Spinal cord (tissue), 10 donors: Measurements from ENCODE around the gene MEX3A. TPM values are rescaled to one million over a fixed set of nuclear protein-coding genes. Genes with fewer than 3 reads are reported as not detected.

Source experiments
- DNase-seq, 6 donors: peaks; one replicate each; pipeline versions ENCODE4 v3.0.0 to v3.0.0-alpha.2; 2013 to 2015; ENCODE audit warnings: low spot score in 6 of 6, low read depth in 4 of 6
- H3K27ac ChIP-seq: one replicate; pipeline ENCODE4 v1.5.1; 2013; ENCODE audit warnings: low read depth, low read length, control low read depth
- H3K27me3 ChIP-seq: one replicate; pipeline ENCODE4 v1.6.1; 2013; ENCODE audit warnings: low read length; ENCODE audit not compliant: control insufficient read depth, insufficient read depth
- H3K36me3 ChIP-seq: one replicate; pipeline ENCODE4 v1.6.1; 2013; ENCODE audit warnings: low read length; ENCODE audit not compliant: control insufficient read depth, insufficient read depth
- H3K4me1 ChIP-seq: one replicate; pipeline ENCODE4 v1.6.1; 2013; ENCODE audit warnings: low read length; ENCODE audit not compliant: control insufficient read depth, insufficient read depth
- H3K4me3 ChIP-seq: one replicate; pipeline ENCODE4 v1.5.1; 2013; ENCODE audit warnings: low read depth, low read length, control low read depth
- H3K9me3 ChIP-seq: one replicate; pipeline ENCODE4 v1.6.1; 2013; ENCODE audit warnings: low read length; ENCODE audit not compliant: control insufficient read depth, insufficient read depth
- WGBS: methylation state at CpG from one replicate; pipeline ENCODE4 v1.1.5; 2013; ENCODE audit warnings: missing lambda C conversion rate; ENCODE audit not compliant: insufficient coverage; 5-methylcytosine and 5-hydroxymethylcytosine counted together
- polyA plus RNA-seq, 2 donors: library from polyadenylated mRNA; unstranded; fragments of 120-200 nt; gene quantifications; one replicate each; pipeline ENCODE4 v1.2.1, GENCODE V29; 2013; ENCODE audit not compliant: insufficient read length in 2 of 2
- total RNA-seq, 2 donors: library from RNA; depleted of rRNA in 1 of 2; stranded (reverse); fragments of 120-200 nt in 1 of 2; fragments of >200 nt in 1 of 2; gene quantifications; one replicate each; pipeline versions ENCODE4 v1.2.3 to v1.2.4, GENCODE V29; 2013 to 2014
- donor health status: healthy.

Gene MEX3A
- total and polyA plus RNA-seq, 4 donors: 5.8 to 39.3 (median 23.7) TPM

DNA sequence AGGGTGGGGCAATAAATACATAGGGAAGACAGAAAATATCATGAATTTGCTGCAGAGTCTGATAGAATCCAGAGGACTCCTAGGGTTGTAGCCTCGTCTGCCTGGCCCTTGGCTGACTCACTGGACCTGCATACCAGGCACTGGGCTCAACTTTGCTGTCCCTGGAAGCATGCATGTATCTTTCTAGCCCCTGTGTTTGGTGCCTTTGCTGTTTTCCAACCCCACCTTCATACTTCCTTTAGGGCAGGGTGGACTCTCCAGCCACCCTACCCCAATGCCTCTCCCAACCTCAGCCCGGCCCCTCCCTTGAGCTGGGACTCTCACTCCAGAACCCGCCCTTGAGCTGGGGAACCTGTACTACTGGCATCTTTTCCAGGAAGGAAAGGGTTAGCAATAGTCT lies 20.1 kb downstream of the MEX3A start:
- Histone ChIP-seq H3K27me3 (no peaks in the 10 kb centered on the region), H3K4me1 (peaks cover 6% of the 10 kb centered on the region), H3K36me3 (peaks cover 13% of the 10 kb centered on the region), H3K9me3 (no peaks in the 10 kb centered on the region), H3K27ac (no peak overlapping the region), H3K4me3 (no peak overlapping the region)
- 100% methylated on average over 1 of the region's 3 CpGs for WGBS
- DNase-seq: no peak

DNA sequence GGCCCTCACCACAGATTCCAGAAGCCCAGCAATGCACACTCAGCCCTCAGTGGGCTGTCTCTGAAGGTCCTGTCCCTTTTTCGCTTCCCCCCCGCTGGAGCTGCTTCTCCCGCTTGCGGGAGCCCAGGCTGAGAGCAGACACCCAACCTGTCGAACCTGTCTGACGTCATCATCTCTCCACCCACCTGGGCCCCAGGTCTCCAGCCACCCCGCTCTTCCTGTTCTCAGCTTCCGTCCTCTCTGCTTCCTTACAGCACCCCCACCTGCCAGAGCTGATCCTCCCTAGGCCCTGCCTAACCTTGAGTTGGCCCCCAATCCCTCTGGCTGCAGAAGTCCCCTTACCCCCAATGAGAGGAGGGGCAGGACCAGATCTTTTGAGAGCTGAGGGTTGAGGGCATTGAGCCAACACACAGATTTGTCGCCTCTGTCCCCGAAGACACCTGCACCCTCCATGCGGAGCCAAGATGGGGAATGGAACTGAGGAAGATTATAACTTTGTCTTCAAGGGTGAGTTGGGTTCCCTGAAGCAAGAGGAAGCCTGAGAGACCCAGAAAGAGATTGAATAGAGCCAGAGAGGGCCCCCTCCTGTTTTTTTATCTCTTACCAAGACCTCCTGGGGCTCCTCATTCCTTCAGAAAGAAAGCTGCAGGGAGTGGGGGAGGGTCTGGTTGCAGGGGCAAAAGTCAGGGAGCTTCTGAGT lies 21.2 kb downstream of the MEX3A start, which contains the start of gene RAB25:
Gene RAB25, plus strand, starts transcription at position 224 of the 700 bp plus-strand sequence. Its CDS starts 241 bp downstream, at position 465.
- whole genome bisulfite sequencing: 35% methylated on average over 10 of the region's 11 CpGs
- DNase-seq: no peak
- Histone ChIP-seq H3K9me3 (no peaks in the 10 kb centered on the region), H3K4me3 (no peak within 1 kb of the TSS), H3K27me3 (no peaks in the 10 kb centered on the region), H3K27ac (no peak within 1 kb of the TSS), H3K4me1 (peaks cover 8% of the 10 kb centered on the region), H3K36me3 (peaks cover 13% of the 10 kb centered on the region)

DNA sequence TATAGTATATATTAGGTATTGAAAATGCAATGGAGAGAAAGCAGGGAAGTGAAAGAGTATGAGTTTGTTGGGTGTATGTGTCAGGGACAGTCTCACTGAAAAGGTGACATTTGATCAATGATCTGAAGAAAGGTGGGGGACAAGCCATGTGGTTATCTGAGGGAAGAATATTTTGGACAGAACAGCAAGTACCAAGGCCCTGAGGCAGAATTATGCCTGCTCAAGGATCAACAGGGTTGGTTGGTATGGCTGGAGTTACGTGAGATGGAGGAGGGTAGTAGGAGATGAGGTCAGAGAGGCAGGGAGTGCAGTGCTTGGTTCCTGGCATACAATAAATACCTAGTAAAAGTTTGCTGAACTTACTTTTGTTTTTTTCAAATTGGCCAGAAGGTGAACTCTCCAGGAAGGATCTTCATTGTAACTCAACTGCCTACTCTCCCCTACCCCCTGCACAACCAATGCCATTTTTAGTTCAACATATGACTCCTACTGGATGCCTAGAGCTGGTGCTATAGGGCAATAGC lies 25.9 kb downstream of the MEX3A start:
- Histone ChIP-seq H3K36me3 (peaks cover 18% of the 10 kb centered on the region), H3K27me3 (no peaks in the 10 kb centered on the region), H3K27ac (no peak overlapping the region), H3K4me3 (no peak overlapping the region), H3K4me1 (peaks cover 22% of the 10 kb centered on the region), H3K9me3 (no peaks in the 10 kb centered on the region)
- DNase-seq: no peak
- WGBS: 100% methylated on average over 1 of the region's 1 CpG

DNA sequence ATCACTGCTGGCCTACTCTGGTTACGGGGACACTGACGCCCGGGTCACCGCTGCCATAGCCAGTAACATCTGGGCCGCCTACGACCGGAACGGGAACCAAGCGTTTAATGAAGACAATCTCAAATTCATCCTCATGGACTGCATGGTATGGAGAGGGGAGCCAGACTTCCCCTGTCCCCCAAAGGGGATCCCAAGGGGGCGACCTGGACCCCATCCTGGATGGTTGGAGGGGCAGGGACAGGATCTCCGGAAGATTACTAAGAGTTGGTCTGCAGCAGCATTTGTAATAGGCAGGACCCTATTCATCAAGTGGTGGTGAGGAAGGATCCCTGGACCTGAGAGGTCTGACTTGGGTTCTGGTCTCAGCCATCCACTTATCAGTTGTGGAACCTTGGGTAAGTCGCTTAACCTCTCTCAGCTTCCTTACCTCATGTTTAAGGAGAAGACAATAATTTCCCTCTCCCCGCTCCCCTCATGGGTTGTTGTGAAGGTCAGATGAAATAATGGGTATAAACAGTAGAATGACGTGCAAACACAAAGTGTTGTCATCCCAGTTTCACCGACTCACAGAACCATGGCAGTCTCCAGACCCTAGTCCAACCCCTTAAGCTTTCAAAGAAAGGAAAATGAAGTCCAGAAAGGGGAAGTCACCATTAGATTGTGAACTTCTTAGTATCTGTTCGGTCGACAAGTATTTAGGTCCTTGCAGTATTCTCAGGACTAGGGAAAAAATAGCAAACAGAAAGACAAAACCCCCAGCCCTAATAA lies 26.8 kb downstream of the MEX3A start:
- WGBS: 24% methylated on average over 7 of the region's 17 CpGs
- H3K27me3 ChIP-seq: no peaks in the 10 kb centered on the region
- DNase-seq: no peak
- H3K9me3 ChIP-seq: no peaks in the 10 kb centered on the region
- peaks cover 22% of the 10 kb centered on the region for H3K4me1 ChIP-seq
- H3K27ac ChIP-seq: peak overlapping the region; percentile 98
- peaks cover 28% of the 10 kb centered on the region for H3K36me3 ChIP-seq
- H3K4me3 ChIP-seq: peak overlapping the region; percentile 100

DNA sequence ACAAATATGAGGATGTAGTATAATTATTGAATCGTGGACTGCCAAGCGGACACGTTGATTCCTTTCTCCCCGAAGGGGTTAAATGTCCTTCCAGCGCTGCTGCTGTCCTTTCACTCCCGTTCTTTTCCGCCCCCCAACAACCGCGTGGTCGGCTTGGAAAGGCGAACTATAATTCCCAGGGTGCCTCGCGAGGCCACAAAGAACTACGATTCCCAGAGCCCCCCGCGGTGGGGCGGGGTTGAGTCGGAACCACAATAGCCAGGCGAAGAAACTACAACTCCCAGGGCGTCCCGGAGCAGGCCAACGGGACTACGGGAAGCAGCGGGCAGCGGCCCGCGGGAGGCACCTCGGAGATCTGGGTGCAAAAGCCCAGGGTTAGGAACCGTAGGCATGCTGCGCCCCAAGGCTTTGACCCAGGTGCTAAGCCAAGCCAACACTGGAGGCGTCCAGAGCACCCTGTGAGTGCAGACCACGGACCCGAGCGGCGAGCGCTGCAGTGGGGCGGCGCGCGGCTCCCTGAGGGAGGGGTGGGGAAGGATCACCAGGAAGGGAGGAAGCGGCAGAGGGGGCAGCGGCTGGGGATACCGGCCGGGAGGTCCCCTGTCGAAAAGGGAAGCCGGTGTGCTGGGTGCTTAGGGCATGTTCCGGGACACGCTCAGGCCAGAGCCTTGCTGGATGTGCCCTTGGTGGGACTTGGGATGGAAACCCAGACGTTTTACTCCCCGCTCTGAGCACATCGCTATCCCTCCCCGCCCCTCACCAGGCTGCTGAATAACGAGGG lies 27.6 kb downstream of the MEX3A start, which contains the start of gene LAMTOR2:
Gene LAMTOR2, plus strand, starts transcription at position 283 of the 781 bp plus-strand sequence. Its CDS starts 108 bp downstream, at position 391.
- Histone ChIP-seq H3K9me3 (no peaks in the 10 kb centered on the region), H3K27me3 (no peaks in the 10 kb centered on the region), H3K27ac (peak within 1 kb of the TSS; percentile 98), H3K36me3 (peaks cover 33% of the 10 kb centered on the region), H3K4me1 (peaks cover 22% of the 10 kb centered on the region), H3K4me3 (peak within 1 kb of the TSS; percentile 100)
- WGBS: under 1% methylated on average over 50 of the region's 53 CpGs
- peak; percentile 96 to 100 (median 99) for DNase-seq

DNA sequence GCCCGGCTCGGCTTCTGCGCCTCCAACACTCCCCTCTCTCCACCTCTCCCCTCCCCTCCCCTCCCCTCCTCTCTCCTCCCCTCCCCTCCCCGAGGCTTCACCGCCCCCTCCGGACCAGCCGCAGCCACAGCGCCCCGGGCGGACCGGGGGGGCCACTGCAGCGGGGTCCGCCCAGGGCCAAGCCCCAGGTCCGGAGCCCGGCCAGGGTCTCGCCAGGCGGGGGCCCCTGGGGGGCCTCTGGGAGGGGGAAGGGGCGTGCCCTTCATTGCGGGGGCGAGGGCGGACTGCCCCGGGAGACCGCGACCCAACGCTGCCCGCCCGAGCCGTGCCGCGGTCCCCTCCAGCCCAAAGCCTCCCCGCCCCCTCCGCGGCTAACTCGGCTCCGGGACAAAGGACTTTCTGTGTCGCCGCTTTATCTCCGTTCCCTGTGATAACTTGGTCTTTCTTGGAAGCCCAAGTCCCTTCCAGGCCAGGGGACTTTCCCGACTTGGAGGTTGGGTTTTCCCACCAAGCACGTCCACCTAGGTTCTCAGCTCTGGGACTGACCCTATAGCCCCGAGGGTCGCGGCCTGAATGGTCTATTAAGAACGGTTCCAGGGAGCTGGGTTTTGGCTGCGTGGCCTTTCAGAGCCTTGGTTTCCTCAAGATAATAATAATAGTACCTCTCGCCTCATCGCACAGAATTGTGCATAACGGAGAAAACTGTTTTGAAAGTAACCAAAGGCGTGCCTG lies 28.3 kb downstream of the MEX3A start, which contains the start of gene UBQLN4:
Gene UBQLN4, minus strand, starts transcription at position 31 of the 732 bp plus-strand sequence. CDS start 97 bp downstream, outside the sequence.
- Histone ChIP-seq H3K4me3 (peak within 1 kb of the TSS; percentile 100), H3K9me3 (no peaks in the 10 kb centered on the region), H3K27ac (peak within 1 kb of the TSS; percentile 98), H3K4me1 (peaks cover 22% of the 10 kb centered on the region), H3K27me3 (no peaks in the 10 kb centered on the region), H3K36me3 (peaks cover 35% of the 10 kb centered on the region)
- peak in 5 of 6 donors; percentile 69 to 95 (median 82) for DNase-seq
- under 1% methylated on average over 35 of the region's 49 CpGs for WGBS

DNA sequence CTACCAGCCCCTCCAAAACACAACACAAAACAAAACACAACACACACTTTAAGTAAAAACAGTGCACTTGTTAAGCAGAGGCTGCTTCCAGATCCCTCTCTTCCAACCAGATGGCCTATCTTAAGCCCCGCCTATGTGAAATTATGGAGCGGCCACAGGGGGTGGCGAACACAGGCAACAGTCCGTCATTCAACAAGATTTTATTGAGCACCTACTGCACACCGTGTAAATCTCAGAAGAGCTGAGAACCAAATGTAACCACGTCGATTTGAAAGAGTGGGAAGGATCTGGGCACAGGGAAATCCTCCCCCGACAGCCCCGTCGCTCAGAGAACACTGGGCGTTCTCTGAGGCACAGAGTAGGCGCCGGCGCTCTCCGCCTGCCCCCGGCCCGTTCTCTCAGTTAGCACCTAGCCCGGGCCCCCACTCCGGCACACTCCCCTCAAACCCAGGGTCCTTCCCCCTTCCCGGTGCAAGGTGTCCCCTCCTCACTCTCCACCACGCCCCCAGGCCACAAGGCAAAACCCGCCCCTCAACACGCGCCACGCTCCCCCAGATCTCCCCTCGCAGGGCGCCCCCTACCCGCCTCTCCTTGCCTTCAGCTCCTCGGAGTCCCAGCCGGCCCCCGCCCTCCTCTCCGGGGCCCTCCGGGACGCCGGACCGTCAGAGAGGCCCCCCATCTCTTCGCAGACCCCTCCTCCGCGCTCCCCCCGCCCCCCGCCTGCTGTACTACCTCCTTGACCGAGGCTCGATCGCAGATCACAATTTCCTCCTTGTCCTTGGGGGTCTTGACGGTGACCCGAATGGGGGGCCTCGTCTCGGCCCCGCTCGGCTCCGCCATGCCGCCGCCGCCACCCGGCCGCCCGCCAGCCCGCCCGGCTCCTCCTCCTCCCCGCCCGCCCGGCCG lies 29.1 kb downstream of the MEX3A start:
- peak overlapping the region; percentile 93 for H3K4me3 ChIP-seq
- 0% methylated on average over 41 of the region's 63 CpGs for whole genome bisulfite sequencing
- H3K4me1 ChIP-seq: peaks cover 22% of the 10 kb centered on the region
- H3K27ac ChIP-seq: peak overlapping the region; percentile 88
- no peaks in the 10 kb centered on the region for H3K27me3 ChIP-seq
- no peaks in the 10 kb centered on the region for H3K9me3 ChIP-seq
- DNase-seq: peak in 4 of 6 donors; percentile 28 to 90 (median 73)
- peaks cover 37% of the 10 kb centered on the region for H3K36me3 ChIP-seq

DNA sequence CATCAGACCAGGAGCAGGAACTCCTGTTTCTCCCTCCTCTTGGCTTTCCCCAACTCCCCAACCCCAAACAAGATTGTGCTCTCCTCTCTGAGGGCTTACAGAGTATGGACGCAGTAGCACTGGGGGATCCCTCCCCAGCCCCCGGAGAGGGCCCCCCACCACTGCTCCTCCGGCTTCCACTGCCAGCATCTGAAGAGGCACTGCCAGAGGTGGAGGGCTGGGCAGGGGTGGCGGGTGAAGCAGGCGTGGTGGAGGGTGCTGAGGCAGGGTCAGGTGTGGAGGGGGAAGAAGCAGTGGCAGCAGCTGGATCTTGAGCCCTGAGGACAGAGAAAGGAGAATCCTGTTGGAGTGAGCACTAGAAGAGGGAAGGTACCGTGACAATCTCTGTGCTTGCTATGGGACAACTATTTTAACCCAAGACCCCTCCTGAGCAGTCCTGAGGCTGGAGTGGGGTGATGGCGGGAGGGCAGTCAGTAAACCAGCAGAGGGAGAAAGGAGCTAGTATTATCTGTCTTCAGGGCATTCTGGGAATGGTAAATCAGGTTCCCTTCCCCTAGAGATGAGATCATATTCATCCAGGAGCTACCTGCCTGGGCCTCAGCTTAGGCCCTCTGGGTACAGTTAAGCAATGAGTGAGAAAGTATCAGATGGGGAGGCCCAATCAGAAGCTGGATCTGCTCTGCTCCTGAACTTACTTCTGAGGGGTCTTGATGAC lies 31.1 kb downstream of the MEX3A start:
- H3K4me1 ChIP-seq: peaks cover 21% of the 10 kb centered on the region
- no peak overlapping the region for H3K4me3 ChIP-seq
- H3K27me3 ChIP-seq: no peaks in the 10 kb centered on the region
- DNase-seq: no peak
- peaks cover 44% of the 10 kb centered on the region for H3K36me3 ChIP-seq
- H3K27ac ChIP-seq: no peak overlapping the region
- H3K9me3 ChIP-seq: no peaks in the 10 kb centered on the region
- 60% methylated on average over 1 of the region's 7 CpGs for WGBS
